ENCODE measurements around the gene IFIT5. TPM values are rescaled to one million over a fixed set of nuclear protein-coding genes. Genes with fewer than 3 reads are reported as not detected.
A peak's percentile ranks its signal among the peaks of the same experiment; 100 is the strongest.

The IFIT5 gene
- total RNA-seq, 1 donor from 2014 or later: 25.3 TPM

DNA sequence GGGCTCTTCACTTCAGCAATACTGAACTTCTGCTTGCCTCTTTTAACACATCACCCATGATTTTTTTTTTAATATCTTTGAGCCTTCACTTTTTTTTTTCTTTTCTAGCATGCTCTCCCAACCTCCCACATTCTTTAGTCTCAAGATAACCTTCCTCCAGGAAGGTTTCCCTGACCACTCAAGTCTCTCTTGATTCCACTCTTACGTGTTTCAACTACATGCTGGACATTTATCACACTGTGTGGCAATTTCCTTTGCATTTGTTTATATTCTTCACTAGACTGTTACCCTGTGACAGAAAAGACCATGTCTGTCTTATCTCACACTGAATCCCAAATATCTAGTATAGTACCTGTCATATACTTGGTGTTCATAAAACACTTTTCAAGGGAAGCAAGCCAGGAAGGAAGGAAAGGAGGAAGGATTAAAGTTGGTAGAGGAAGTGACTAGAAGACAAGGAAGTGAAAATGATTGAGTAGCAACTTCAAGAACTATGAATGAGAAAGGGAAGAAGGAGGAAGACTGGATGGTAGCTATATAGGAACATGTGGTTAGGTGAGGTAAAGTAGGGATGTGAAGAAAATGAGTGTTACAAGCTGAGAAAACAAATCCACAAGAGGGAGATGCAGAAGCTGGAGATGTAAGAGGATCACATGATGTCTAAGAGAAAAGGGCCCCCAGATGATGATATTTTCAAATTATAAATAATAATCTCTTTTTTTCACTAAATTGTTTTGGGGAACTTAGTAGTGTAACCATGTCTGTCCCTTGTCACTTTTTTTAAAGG lies 40.4 kb downstream of the IFIT5 start:
- Histone ChIP-seq H3K4me1 (peaks cover 25% of the 10 kb centered on the region), H3K27me3 (ENCODE audit: low read depth) (no peaks in the 10 kb centered on the region), H3K27ac (no peak overlapping the region), H3K9me3 (no peaks in the 10 kb centered on the region), H3K4me3 (no peak overlapping the region), H3K36me3 (no peaks in the 10 kb centered on the region)
- DNase-seq (no peak), ATAC-seq (peak; percentile 77)
- TF ChIP-seq, protein P1, sequence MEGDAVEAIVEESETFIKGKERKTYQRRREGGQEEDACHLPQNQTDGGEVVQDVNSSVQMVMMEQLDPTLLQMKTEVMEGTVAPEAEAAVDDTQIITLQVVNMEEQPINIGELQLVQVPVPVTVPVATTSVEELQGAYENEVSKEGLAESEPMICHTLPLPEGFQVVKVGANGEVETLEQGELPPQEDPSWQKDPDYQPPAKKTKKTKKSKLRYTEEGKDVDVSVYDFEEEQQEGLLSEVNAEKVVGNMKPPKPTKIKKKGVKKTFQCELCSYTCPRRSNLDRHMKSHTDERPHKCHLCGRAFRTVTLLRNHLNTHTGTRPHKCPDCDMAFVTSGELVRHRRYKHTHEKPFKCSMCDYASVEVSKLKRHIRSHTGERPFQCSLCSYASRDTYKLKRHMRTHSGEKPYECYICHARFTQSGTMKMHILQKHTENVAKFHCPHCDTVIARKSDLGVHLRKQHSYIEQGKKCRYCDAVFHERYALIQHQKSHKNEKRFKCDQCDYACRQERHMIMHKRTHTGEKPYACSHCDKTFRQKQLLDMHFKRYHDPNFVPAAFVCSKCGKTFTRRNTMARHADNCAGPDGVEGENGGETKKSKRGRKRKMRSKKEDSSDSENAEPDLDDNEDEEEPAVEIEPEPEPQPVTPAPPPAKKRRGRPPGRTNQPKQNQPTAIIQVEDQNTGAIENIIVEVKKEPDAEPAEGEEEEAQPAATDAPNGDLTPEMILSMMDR (IDR thresholded peaks at IDR 0.05): no peak
- intact Hi-C loops (cut with DNase I): no loop called here

DNA sequence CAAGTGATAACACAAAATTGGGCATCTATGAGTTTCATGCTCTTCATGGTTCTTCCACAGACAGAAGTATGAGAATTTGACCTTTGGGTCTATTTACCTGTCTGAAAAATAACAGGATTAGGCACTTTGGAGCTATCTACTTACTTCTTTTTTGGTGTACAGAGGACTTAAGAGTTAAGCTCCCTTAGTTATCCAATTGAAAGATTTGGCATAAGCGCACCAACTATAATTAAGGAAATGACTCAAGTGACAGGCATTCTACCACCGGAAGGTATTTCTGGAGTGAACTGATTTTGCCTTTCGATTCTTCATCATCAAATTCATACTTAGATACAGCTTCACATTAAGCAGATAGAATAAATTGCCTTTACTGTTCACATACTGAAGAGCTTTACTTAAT lies 43.9 kb downstream of the IFIT5 start:
- H3K27me3 ChIP-seq (ENCODE audit: low read depth): no peaks in the 10 kb centered on the region
- no peaks in the 10 kb centered on the region for H3K36me3 ChIP-seq
- H3K27ac ChIP-seq: no peak overlapping the region
- H3K4me1 ChIP-seq: peaks cover 25% of the 10 kb centered on the region
- H3K4me3 ChIP-seq: no peak overlapping the region
- no peaks in the 10 kb centered on the region for H3K9me3 ChIP-seq
- intact Hi-C loops (cut with DNase I): no loop called here
- TF ChIP-seq, protein P1 (IDR thresholded peaks at IDR 0.05): no peak
- ATAC-seq (peak in 1 of 2 donors; percentile 69), DNase-seq (no peak)

DNA sequence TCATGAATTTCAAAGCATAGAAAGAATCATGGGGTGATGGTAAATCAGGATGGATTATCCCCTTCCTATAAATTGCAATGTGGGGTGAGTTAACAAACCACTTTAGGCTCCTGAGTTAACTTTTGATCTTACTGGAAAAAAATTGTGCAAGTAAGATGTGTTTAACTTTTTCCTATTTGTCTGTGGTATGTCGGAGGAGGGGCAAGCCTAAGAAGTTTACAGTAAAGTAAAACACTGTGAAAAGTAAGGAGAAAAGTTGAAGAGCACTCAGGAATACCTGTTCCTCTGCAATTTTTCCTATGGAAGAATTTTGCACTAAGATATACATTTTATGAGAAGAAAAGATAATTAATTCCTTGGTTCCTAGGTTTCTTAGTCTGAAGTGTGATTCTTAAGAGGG lies 44.4 kb downstream of the IFIT5 start:
- no peaks in the 10 kb centered on the region for H3K36me3 ChIP-seq
- ATAC-seq (peak; percentile 26 to 65), DNase-seq (no peak)
- H3K4me1 ChIP-seq: peaks cover 25% of the 10 kb centered on the region
- intact Hi-C loops (cut with DNase I): no loop called here
- H3K27me3 ChIP-seq (ENCODE audit: low read depth): no peaks in the 10 kb centered on the region
- no peak overlapping the region for H3K27ac ChIP-seq
- H3K4me3 ChIP-seq: no peak overlapping the region
- no peaks in the 10 kb centered on the region for H3K9me3 ChIP-seq
- TF ChIP-seq, protein P1 (IDR thresholded peaks at IDR 0.05): no peak

- H3K4me1 ChIP-seq: peaks cover 11% of the 10 kb centered on the region
- no peaks in the 10 kb centered on the region for H3K36me3 ChIP-seq
- intact Hi-C loops (cut with DNase I): no loop called here
- no peaks in the 10 kb centered on the region for H3K9me3 ChIP-seq
- H3K4me3 ChIP-seq: no peak overlapping the region
- no peak for DNase-seq
- H3K27ac ChIP-seq: no peak overlapping the region
- ATAC-seq: no peak
- H3K27me3 ChIP-seq (ENCODE audit: low read depth): no peaks in the 10 kb centered on the region
- TF ChIP-seq, protein P1 (IDR thresholded peaks at IDR 0.05): no peak
These were observed 49.6 kb downstream of the IFIT5 start for GRCh38 chr10:89463846-89464537.

DNA sequence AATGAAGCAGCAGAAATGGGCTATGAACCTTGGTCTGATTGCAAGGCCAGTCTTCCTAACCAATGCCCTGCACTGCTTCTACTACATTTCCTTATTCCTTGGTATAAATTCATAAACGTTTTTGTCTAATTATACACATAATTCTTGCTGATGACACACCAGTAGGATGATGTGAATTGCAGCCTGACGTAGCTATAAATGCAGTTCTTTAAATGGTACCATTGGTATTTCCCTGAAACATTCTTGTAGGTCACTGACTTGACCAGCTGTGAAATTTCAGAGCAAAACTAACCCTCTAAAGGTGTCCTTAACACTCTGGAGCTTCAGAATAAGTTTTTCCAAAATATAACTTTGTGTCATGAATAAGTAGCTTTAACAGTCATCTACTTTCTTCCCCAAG lies 50.8 kb downstream of the IFIT5 start:
- TF ChIP-seq, protein P1 (IDR thresholded peaks at IDR 0.05): no peak
- Histone ChIP-seq H3K36me3 (no peaks in the 10 kb centered on the region), H3K9me3 (no peaks in the 10 kb centered on the region), H3K27ac (no peak overlapping the region), H3K4me1 (peaks cover 17% of the 10 kb centered on the region), H3K4me3 (no peak overlapping the region), H3K27me3 (ENCODE audit: low read depth) (no peaks in the 10 kb centered on the region)
- ATAC-seq (no peak), DNase-seq (no peak)
- intact Hi-C loops (cut with DNase I): no loop called here
